ENCODE measurements around the gene CBFA2T2. TPM values are rescaled to one million over a fixed set of nuclear protein-coding genes. Genes with fewer than 3 reads are reported as not detected.

The CBFA2T2 gene
- total and polyA plus RNA-seq, 2 donors (not counting 3 experiments of a cell fraction or from before 2014, with no cell fraction given), result 10.7 to 12.1 TPM

DNA sequence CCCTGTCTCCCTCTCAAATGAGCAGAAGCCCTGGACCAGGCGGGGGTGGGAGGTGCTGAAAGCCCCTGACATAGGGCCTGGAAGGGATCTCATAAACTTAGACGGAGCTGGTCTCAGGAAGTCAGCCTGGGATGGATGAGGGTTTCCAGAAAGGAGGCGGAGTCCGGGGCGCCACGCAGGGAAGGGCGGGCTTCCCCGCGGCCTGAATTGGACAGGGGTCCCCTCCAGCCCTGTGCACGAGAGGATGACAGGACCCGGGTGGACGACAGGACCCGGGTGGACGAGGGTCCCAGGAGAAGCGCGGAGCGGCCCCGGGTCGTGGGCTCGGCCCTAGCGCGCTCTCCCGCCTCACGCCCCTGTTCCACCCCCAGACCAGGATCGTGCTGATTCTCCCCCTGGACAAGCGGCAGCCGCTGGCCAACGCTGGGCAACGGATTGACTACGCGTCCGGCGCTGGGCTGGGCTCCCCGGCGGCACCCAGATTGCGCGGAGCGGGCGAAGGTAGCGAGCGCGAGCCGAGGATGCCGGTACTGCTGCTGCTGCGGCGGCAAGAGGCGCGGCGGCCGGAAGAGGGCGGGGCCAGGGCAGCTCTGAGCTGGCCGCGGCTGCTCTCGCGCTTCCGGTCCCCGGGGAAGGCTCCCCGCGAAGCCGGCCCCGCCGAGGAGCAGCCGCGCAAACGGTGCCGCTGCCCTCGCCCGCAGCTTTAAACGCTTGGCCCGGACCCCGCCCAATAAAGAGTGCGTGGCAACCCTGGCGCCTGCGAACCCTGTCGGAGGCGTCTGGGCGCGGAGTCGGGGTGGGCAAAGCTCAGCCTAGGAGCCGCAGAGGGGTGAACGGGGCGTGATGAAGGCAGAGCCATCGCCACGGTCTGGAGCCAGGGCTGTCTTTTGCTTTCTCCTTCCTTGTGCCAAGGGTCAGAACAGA lies 173.5 kb downstream of the CBFA2T2 start:
- dilution Hi-C loops (cut with MboI; ENCODE audit: extremely low pct_ligation_motif_present, low sequenced_read_pairs), result no loop called here
- BruUV-seq (replicated peaks), result TSS peak; percentile 40

More for the DNA sequence above, 173.5 kb downstream of the CBFA2T2 start:
- FAIRE-seq, result peak; percentile 70
- Histone ChIP-seq H2AFZ (ENCODE audit: low read depth, low read length) (peak overlapping the region; percentile 84), H3K9ac (replicated peaks; ENCODE audit: extremely low read depth, insufficient read depth, low read length) (peak overlapping the region; percentile 59), H3K27me3 (ENCODE audit: control insufficient read depth in 2 of 2, insufficient read depth in 2 of 2, low read length in 2 of 2) (no peaks in the 10 kb centered on the region), H3K4me1 (ENCODE audit: control insufficient read depth, extremely low read depth, insufficient read depth, low read length) (peaks cover 23% of the 10 kb centered on the region), H3K27ac (ENCODE audit: insufficient read depth, low read depth, low read length) (peak overlapping the region; percentile 56), H4K20me1 (replicated peaks; ENCODE audit: control insufficient read depth, extremely low read depth, insufficient read depth, low read length) (no peaks in the 10 kb centered on the region), H3K4me3 (replicated peaks in 1 of 3; ENCODE audit: insufficient read depth in 1 of 3, low read depth in 1 of 3, low read length in 3 of 3) (peak overlapping the region; percentile 56 to 75 (median 59)), H3K36me3 (ENCODE audit: control insufficient read depth in 2 of 2, extremely low read depth in 1 of 2, insufficient read depth in 2 of 2, low read length in 2 of 2) (no peaks in the 10 kb centered on the region), H3K79me2 (ENCODE audit: control insufficient read depth, insufficient read depth, low read length) (no peaks in the 10 kb centered on the region), H3K4me2 (ENCODE audit: insufficient read depth, low read length) (peak overlapping the region; percentile 86), H3K9me3 (replicated peaks; ENCODE audit: control insufficient read depth, insufficient read depth, low read length) (no peaks in the 10 kb centered on the region), H3K9me1 (replicated peaks; ENCODE audit: control insufficient read depth, extremely low read depth, insufficient read depth, low read length) (no peaks in the 10 kb centered on the region)
- ChIA-PET CTCF (interaction anchor here (0.6 to 3.0 kb wide), 8 partner anchors 10 to 401 kb away, joined by 3 to 23 read pairs (median 5); partner anchors contain the start of gene SNTA1), POLR2A (no interaction called here)
- intact Hi-C loops (cut with micrococcal nuclease), result loop anchor here (10.0 kb wide), 1 partner anchor 331 kb away; the partner anchor contains the start of gene RALY
- DNase-seq (ENCODE audit: low read depth, low spot score), result peak; percentile 43
- no peak for TF ChIP-seq GATA2 (IDR thresholded peaks at IDR 0.05; ENCODE audit: insufficient read depth, insufficient read length, low read depth, low read length)
- TF ChIP-seq MYC (IDR thresholded peaks at IDR 0.05; ENCODE audit: low read depth, low read length), result no peak
- TF ChIP-seq FOS (IDR thresholded peaks at IDR 0.05; ENCODE audit: borderline replicate concordance, insufficient read depth, low read length), result no peak
- TF ChIP-seq POLR2A (IDR thresholded peaks at IDR 0.05; ENCODE audit: low read depth, low read length), result peak; percentile 79
- no peak for TF ChIP-seq JUN (IDR thresholded peaks at IDR 0.05; ENCODE audit: borderline replicate concordance, insufficient read depth, insufficient read length, low read depth)
- peak; percentile 95 for TF ChIP-seq POLR2AphosphoS5 (IDR thresholded peaks at IDR 0.05; ENCODE audit: insufficient read depth, low read depth, low read length)
- TF ChIP-seq, protein P1, sequence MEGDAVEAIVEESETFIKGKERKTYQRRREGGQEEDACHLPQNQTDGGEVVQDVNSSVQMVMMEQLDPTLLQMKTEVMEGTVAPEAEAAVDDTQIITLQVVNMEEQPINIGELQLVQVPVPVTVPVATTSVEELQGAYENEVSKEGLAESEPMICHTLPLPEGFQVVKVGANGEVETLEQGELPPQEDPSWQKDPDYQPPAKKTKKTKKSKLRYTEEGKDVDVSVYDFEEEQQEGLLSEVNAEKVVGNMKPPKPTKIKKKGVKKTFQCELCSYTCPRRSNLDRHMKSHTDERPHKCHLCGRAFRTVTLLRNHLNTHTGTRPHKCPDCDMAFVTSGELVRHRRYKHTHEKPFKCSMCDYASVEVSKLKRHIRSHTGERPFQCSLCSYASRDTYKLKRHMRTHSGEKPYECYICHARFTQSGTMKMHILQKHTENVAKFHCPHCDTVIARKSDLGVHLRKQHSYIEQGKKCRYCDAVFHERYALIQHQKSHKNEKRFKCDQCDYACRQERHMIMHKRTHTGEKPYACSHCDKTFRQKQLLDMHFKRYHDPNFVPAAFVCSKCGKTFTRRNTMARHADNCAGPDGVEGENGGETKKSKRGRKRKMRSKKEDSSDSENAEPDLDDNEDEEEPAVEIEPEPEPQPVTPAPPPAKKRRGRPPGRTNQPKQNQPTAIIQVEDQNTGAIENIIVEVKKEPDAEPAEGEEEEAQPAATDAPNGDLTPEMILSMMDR (IDR thresholded peaks at IDR 0.05; ENCODE audit: extremely low read depth in 1 of 2, insufficient read depth in 1 of 2, low read depth in 1 of 2, low read length in 2 of 2), result no peak
- TF ChIP-seq, protein P2, sequence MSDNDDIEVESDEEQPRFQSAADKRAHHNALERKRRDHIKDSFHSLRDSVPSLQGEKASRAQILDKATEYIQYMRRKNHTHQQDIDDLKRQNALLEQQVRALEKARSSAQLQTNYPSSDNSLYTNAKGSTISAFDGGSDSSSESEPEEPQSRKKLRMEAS (IDR thresholded peaks at IDR 0.05; ENCODE audit: insufficient read depth, insufficient read length), result no peak
- no peak for TF ChIP-seq EZH2 (IDR thresholded peaks at IDR 0.05; ENCODE audit: borderline replicate concordance, low read depth, low read length, severe bottlenecking)
